Forelimb muscle (tissue), 1 donor: ENCODE data around the gene CACNA2D2. TPM values are rescaled to one million over a fixed set of nuclear protein-coding genes. Genes with fewer than 3 reads are reported as not detected.
"Not testable (repeated sequence)": the region's sequence is repeated elsewhere in the genome, so short reads cannot be mapped to it uniquely, and the experiment has no call there.

Source experiments
- DNase-seq: peaks from one replicate; pipeline ENCODE4 v3.0.0-alpha.2; 2013; ENCODE audit warnings: low read depth
- polyA plus RNA-seq: library from polyadenylated mRNA; unstranded; fragments of 120-200 nt; gene quantifications from one replicate; pipeline ENCODE4 v1.2.1, GENCODE V29; 2013; ENCODE audit not compliant: insufficient read length

CACNA2D2 gene
- polyA plus RNA-seq, 1 donor: 4.3 TPM

DNA sequence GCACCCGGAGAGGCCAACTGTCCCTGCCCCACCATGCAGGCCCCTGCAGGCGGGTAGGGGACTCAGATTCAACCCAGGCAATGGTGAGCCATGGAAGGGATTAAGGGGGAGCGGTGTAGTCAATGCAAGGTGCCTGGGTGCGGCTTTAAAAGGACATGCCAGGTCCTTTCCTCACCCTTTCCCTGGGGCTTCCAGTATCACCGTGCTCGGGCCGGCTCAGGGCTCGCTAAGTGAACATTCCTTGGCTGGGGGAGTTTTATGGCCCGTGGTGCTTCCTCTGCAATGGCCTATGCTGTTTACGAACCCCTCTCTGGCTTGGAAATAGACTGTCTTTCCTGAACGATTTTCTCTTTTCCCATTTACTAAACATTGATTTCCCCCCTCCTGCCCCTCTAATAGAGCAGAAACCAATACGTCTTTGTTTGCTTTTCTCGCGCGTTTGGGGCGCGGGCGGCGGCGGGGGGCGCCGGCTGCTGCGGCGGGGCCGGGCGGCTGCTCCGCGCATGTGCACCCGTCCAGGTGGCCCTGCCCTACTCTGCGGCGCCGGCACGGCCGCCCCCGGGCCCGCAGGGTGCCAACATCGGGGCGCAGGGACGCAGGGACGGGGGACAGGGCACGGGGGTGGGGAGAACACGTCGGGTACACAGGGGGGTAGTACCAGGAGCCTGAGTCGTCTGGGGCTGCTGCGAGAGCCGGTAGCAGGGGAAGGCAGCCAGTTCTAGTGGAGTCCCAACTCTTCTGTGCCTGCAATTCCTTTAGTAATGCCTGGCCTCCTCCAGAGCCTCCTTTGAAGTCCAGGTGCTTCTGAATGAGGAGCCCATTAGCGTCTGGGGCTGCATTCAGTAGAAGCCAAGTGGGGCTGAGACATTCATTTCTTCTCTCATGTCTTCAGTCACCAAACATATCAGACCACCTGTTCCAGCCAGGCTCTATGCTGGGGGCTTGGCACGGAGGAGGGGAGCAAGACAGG is 26.9 kb upstream of the CACNA2D2 start:
- no peak for DNase-seq

DNA sequence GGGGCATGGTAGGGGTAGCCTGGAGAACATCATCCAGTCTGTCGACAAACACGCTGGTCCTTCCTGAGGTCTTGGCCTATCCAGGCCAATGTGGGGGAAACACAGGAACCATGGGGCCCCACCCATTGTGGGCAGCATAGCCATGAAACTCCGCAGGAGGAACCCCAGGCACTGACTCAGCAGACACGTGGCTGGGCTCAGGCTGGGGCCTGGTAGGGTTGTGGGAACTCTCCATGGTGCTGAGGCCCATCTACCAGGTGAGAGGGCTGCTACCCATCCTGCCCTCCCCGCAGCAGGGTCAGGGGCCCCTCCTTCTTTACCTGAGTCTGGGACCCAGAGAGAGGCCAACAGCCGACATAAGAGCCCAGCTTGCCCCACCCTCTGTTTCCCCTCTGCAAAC is 22.6 kb upstream of the CACNA2D2 start:
- DNase-seq: no peak

DNA sequence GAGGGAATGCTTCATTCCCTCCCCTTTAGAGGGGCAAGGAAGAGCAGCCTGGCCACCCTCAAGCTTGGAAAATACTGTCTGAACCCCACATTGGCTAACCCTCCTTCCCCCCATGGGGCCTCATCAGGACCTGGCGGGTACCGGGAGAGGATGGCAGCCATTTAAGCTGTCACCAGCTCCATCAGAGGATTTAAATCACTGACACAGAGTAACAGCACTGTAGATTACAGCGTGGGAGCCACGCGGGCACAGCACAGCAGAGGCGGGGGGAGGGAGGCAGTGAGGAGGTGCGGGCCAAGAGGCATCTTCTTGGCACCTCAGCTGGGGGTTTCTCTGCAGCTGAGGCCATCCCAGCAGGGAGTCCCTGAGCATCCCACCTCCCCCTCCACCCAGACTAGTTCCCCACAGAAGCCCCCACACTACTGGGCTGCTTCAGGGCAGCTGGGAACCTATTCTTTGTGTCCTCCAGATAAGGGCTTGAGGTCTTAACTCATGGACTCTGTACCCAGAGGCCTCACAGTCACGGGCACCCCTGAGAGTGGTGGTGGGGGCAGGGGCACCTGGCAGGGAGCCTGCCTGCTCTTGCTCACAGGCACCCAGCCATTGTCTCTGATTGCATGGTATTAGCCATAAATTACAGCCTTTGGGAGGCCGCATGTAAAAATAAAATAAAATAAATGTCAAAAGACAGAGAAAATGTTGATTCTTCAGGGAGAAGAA is 21.9 kb upstream of the CACNA2D2 start:
- no peak for DNase-seq

DNA sequence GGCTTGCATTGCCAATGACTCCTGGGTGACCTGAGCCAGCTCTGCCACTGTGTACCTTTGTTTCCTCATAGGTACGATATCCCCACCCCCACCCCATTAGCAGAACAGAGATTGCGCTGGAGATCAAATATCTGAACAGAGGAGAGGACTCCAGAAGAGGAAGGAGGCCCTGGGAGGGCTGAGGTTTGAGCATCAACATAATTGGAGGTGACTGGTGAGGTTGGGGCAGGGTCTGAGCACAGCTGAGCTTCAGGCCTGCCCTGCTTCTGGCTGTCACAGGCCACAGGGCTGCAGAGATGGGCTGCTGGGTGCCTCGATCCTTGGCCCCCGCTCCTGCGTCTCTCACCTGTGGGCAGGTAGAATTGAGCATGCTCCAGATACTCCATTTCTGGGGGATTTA is 21.3 kb upstream of the CACNA2D2 start:
- DNase-seq: no peak

DNA sequence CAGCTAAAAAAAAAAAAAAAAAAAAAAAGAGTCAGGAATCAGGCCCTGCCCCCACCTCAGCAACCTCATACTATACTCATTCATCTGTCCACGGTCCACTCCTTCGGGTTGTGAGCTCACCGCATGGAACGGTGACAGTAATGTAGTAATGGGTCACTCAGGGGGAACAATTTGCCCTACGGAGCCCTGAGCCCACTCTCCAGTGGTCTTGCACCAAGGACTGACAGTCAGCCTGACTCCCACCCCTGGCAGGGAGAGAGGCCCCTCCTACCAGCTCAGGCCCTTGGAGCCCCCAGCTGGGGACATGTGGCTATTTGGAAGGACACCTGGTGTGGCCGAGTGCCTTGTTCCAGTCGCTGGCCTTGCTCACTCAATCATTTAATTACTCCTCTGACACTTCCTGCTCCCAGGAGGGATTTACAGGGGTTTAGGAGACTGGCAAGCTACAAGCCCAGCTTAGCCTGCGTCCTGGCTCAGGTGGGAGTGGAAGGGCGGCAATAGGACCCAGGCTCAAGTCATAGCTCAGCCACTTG is 19.9 kb upstream of the CACNA2D2 start:
- no peak for DNase-seq

DNA sequence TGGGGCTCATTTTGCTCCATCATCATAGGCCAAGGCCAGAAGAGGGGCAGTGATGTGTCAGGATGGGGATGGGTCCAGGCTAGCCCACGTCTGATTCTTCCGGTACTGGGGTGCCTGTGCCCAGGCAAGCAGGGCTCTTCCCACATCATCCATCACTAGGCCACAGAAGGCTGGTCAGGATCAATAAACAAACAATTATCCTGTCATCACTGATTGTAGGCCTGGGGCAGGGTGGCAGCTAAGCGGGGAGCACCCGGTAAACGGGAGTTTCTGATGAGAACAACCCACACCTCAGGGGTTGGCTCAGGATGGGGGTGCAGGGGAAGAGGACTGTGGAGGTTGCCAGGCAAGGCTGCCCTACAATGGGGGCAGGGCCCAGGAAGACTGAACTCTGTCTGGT is 18.1 kb upstream of the CACNA2D2 start:
- no peak for DNase-seq

DNA sequence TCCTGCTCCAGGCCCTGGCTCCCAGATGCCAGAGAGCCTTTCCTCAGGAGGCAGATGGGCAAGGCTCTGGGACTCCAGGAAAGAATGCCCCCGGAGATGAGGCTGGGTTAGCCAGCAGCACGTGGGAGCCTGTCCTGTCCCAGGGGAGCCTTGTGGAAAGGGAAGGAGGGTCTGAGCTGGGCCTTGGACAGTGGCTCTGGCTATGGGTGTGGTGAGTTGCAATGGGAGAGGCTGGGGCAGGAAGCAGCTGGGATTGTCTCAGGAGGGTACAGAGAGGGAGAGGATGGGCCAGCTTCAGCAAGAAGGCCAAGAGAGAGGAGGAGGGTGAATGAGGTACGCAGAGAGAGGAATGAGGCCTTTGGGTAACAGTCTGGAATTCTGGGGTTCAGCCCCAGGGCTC is 17.4 kb upstream of the CACNA2D2 start:
- no peak for DNase-seq

DNA sequence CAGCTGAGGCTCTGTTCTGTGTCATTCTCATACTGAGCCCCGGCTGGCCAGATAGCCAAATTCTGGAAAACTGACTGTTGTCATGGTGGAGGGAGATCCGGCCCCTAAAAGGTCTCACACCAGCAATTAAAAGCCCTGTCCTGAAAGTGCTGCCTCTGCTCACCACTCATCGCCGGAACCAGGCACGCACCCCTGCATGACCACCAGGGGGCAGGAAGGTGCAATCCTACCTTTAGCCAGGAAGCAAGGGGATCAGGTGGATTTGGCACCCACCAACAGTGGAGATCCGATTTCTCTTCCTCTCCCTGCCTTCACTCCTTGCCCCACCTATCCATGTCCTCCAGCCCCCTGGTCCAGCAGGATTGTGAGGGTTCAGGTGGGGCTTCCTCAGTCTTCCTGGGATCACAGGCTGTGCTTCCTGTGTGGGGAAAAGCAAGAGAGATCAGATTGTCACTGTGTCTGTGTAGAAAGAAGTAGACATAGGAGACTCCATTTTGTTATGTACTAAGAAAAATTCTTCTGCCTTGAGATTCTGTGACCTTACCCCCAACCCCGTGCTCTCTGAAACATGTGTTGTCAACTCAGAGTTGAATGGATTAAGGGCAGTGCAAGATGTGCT is 16.1 kb upstream of the CACNA2D2 start:
- no peak for DNase-seq

DNA sequence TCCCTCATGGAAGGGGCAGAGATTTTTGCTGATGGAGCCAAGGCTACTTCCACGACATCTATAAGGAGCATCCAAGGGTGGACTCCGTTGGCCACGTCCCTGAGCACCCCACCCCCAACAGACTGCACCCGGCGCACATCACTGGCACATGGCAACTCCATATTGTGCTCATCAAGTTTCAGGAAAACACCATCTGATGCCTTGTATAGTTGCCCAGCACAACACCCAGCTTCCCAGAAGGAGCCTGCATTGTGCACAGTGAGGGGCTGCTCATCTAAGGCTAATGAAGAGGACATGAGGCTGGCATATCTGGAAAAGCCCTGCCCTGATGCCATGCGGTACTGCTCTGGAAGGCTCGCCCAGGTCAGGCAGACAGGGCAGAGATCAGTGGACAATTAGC is 15.0 kb upstream of the CACNA2D2 start:
- DNase-seq: no peak

DNA sequence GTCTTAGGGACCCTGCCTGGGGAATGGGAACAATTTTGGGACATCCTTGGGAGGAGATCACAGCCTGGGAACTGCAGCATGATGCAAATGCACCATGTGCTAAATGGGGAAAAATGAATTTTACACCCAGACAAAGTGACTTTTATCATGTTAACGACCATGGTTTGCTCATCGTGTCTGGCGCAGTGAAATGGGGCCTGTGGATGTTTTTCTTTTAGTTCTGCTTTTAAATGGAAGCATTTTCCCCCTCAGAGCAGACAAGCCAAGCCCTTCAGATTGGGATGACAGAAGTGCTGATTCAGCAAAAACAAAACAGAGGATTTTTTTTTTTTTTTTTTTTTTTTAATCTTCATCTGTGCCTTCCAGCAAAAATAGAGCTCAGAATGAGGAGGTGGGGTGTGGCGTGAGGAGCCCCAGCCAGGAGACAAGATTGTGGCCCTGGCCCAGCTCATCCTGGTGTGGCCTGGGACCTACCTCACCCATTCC is 14.3 kb upstream of the CACNA2D2 start:
- DNase-seq: no peak

DNA sequence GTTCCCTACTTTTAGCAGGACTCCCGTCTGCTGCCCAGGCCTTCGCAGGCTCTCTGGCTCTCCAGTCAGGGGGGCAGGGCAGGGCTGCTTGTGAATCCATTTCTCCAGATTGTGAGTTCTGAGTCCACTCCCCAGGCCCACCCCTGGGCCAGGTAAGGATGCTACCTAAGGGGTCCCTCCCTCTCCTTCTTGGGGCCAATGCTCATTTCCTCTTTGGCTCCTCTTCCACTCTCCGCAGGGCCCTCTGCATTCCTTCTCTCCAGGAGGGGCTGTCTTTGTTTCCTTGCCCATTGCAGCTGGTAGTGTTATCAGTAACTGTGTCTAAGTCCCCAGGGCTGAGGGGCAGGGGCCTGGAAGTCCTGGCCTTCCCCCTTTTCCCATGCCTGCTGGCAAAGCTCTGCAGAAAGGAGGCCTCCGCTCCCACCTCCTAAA is 13.0 kb upstream of the CACNA2D2 start:
- no peak for DNase-seq

DNA sequence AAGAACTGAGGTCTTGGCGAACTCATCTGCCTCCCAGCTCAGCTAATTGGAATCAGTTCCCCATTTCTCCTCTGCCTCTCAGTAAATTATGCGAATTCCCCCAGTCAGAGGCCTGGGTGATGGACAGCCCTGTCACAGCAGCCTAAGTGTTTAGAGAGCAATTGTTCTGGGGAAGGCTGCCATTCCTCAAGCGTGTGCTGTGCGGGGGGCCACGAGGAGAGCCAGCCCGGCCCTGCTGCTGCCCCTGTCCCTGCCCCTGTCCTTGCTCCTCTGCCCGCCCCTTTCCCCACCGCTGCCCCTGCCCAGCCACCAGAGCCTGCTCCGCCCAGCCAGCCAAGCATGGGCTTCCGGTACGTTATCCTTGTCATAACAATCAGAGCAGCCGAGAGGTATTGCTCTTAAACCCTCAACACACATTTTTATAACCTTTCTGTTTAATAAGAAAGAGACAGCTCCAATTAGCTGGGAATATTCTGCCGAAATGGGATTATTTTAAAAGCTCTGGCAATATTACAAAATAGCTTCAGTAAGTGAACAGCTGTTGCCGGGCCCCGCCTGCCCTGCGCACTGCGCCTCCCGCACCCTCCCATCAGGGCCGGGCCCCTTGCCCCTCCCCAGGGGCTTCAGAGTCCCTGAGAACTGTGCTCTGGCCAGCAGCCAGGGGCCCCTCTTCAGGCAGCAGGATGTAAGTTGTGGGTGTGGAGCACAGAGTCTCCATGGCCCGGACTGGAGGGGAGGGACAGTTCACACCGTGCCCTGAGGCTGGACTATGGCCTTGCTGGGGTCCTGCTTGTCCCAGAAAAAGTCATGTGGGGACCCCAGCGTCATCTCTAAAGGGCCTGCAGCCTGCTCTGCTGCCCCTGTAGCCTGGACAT is 12.4 kb upstream of the CACNA2D2 start:
- DNase-seq: no peak

DNA sequence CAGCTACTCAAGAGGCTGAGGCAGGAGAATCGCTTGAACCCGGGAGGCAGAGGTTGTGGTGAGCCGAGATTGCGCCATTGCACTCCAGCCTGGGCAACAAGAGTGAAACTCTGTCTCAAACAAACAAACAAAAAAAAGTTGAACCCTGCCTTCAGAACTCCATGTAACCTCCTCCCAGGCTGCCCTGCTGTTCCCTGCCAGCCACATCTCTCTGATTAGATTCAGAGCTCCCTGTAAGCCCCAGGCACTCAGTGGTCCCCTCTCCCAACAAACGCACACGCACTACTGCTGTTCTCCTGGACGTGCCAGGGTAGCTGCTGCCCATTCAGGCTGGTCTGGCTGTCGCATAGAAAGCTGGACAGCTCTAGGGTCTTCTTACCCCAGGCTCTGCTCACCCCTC is 9.5 kb upstream of the CACNA2D2 start:
- DNase-seq: not testable (repeated sequence)

DNA sequence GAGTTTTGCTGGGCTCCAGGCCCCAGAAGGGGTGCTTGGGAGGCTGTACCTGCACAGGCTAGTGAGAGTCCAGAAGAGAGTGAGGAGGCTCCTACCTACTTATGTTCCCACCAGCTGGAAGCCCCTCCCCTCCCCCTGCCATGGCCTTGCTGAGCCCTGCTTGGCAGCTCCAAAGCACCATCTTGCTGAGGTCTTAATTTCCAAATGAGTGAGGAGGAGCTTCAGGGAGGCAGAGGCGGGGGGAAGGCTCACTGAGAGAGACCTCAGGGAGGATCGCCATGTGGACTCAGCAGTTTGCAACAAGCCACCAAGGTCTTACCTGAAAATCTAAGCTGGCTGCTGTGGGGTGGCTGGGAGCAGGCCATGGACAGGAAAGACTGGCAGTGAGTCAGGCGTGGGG is 8.7 kb upstream of the CACNA2D2 start:
- DNase-seq: no peak

DNA sequence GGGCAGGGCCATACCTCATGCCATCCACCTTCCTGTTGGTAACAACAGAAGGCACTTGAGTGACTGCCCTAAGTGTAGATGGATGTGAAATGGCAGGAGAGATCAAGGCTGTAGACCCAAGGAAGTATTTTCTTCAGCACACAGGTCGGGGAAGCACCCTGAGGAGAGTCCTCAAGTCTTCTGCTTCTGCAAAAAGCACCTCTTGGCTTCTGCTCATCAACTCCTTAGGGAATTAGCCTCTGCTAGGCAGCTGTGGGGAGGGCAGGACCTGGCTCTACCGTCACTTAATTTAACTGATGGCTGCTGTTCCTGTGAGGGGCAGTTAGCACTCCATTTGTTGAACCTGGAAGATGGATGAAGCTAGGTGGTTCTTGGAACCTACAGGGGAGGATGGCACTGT is 6.9 kb upstream of the CACNA2D2 start:
- no peak for DNase-seq

DNA sequence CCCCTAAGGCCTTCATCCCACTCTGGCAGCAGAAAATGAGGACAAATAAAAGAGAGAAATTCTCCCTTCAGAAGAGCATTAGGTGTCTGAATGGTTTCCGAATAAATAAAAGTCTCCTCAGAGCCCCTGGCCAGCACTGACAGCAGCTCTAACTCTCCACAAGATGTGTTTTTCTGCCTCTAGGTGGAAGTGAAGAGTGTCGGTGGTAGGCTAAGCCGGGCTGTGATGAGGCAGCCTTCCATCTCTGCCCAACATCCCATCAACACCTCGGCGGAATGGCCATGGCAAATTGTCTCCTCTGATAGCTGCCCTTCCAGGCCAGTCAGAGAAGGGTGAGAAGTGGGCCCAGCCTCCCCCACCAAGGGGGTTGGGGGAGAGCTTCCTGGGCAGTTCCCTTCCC is 6.3 kb upstream of the CACNA2D2 start:
- no peak for DNase-seq

DNA sequence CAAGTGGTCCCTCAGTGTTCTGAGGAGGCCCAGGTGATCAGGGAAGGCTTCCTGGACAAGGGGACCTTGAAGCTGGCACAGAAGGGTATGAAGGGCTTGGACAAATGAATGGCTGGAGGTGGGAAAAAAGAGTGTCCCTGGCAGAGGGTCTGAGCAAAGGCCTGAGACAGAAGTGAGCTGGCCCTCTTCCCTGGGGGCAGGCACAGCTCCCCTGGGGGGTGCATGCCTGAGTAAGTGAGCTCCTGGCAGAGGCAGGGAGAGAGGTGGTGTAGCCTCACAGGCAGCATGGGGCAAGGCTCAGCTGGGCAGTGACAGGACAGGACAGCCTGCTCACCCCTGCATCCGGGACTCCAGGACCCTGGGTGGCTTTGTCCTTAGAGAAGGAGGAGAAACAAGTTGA is 5.4 kb upstream of the CACNA2D2 start:
- DNase-seq: no peak

DNA sequence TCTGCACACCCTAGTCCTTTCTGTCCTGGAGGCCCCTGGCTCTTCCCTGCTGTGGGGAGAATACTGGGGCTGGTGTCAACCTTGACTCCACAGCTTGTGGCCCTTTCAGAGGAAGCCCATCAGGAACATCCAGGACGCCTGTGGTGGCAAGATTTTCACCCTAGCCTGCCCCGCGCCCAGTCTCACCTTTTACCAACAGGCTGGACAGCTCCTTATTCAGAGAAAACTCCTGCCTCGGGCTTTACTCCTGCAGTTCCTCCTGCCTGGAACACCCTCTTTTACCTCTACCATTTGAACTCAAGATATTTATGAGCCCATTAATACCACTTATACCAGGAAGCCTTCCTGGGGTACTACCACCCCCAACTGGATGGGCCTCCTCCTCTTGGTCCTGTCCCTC is 2.7 kb upstream of the CACNA2D2 start:
- DNase-seq: no peak

DNA sequence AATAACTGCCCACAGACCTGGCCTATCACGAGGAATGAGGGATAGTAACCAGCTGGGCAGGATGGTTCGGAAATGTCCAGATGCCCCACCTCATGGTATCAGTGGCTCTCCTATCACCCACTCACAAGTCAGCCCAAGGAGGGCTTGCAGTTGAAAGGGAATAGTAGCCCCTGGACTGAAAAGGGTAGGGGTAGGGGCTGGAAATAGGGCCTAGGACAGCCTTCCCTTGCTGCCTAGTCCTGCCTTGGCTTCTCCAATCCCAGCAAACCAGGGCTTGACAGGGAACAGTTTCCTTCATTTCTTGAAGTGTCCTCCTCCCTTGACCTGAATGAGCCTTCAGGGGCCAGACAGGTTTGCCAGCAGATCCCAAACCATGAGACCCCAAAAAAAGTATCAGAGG is 1.2 kb upstream of the CACNA2D2 start:
- no peak for DNase-seq

DNA sequence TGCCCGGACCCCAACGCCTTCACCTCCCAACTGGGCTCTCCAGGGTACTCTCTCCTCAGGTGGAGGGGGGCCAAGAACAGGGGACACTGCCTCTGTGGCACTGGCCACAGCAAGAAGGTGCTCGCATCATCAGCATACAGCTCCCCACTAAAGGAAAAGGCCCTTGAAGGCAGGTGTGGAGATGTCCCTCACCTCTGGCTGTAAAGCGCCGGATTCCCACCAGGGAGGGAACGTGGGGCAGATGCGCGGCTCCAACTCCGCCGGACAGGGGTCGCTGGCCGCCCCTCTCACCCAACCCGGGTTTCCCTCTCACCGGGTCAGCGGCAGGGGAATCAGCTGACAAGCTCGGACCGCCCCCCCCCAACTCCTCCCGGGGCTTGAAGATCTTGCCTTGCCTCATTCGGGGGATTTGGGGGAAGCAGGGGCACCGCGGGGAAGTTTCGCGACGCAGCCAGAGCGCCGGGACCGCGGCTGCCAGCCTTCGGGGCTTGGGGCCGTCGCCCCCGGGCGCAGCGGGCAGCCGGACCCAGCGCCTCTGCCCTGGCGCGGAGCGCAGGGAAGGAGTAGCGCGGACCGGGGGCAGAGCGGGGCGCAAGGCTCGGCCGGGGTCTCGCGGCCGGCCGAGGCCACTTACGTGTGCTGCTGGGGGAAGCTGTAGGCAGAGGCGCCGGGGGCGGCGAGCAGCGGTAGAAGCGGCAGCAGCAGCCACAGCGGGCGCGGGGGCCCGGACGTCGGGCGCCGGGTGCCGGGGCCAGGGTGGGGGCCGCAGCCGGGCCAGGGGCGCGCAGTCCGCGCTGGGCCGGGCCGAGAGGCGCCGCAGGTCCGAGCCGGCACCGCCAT is 630 bp downstream of the CACNA2D2 start:
- no peak for DNase-seq
